Gastroesophageal sphincter (tissue), 3 donors: ENCODE data around the gene BSPRY.

ENCODE experiments used
- EP300 ChIP-seq: sonication (generic); formaldehyde crosslinking; IDR thresholded peaks from one replicate; pipeline ENCODE4 v1.6.1; 2017; ENCODE audit warnings: antibody characterized with exemption, mild to moderate bottlenecking
- POLR2A ChIP-seq, 2 donors: fragments of 450-650 bp; IDR thresholded peaks; one replicate each; pipeline ENCODE4 v1.6.1; 2017; ENCODE audit warnings: antibody characterized with exemption in 2 of 2, mild to moderate bottlenecking in 2 of 2, moderate library complexity in 1 of 2
- POLR2AphosphoS5 ChIP-seq: sonication (generic); formaldehyde crosslinking; IDR thresholded peaks from one replicate; pipeline ENCODE4 v1.6.1; 2017; ENCODE audit warnings: antibody characterized with exemption
- TF ChIP-seq, protein P1 (sequence below), 4 experiments: fragments of 200-600 bp in 2 of 4; fragments of 450-650 bp in 2 of 4; sonication (generic) in 1 of 4; IDR thresholded peaks; one replicate each; pipeline ENCODE4 v1.5.1; 2017 to 2019; ENCODE audit warnings: antibody characterized with exemption in 4 of 4, mild to moderate bottlenecking in 2 of 4, moderate library complexity in 2 of 4

DNA sequence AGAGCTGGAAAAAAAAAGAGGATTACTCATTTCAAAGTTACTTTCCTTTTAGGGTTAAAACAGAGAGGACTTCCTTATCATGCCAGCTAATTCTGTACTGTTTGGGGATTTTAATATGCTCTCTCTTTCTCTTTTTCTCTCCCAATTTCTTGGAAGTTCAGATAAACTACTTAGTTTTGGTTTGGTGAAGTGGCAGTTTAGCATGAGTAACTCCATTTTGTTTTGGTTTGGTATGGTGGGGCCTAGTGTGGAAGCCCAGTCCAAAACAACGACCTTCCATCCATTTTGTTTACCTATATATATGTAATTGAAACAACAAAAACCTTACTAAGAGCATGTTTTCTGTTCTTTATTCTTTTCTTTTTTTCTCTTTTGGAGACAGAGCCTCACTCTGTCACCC lies 3.7 kb upstream of the BSPRY start:
- TF ChIP-seq, protein P1, sequence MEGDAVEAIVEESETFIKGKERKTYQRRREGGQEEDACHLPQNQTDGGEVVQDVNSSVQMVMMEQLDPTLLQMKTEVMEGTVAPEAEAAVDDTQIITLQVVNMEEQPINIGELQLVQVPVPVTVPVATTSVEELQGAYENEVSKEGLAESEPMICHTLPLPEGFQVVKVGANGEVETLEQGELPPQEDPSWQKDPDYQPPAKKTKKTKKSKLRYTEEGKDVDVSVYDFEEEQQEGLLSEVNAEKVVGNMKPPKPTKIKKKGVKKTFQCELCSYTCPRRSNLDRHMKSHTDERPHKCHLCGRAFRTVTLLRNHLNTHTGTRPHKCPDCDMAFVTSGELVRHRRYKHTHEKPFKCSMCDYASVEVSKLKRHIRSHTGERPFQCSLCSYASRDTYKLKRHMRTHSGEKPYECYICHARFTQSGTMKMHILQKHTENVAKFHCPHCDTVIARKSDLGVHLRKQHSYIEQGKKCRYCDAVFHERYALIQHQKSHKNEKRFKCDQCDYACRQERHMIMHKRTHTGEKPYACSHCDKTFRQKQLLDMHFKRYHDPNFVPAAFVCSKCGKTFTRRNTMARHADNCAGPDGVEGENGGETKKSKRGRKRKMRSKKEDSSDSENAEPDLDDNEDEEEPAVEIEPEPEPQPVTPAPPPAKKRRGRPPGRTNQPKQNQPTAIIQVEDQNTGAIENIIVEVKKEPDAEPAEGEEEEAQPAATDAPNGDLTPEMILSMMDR (IDR thresholded peaks at IDR 0.05): no peak
- TF ChIP-seq POLR2A (IDR thresholded peaks at IDR 0.05) (no peak), EP300 (no peak), POLR2AphosphoS5 (no peak)
